H9 (cell line): ENCODE measurements around the gene CLDN20. TPM values are rescaled to one million over a fixed set of nuclear protein-coding genes. Genes with fewer than 3 reads are reported as not detected.

Source experiments
- DNase-seq: peaks from one replicate; pipeline ENCODE4 v3.0.0-alpha.2; 2017
- H2AFZ ChIP-seq: one replicate; pipeline ENCODE4 v1.6.1; 2013; ENCODE audit warnings: mild to moderate bottlenecking, low read length, control low read depth, moderate library complexity
- H2AK5ac ChIP-seq: 2 replicates; pipeline ENCODE4 v1.6.1; 2013; ENCODE audit warnings: low read length, control low read depth, mixed read lengths; ENCODE audit not compliant: insufficient read length
- H2BK120ac ChIP-seq: one replicate; pipeline ENCODE4 v1.6.1; 2013; ENCODE audit warnings: low read depth, mild to moderate bottlenecking, low read length, control low read depth, inconsistent platforms; ENCODE audit not compliant: poor library complexity, severe bottlenecking
- H2BK12ac ChIP-seq: 2 replicates; pipeline ENCODE4 v1.6.1; 2013; ENCODE audit warnings: low read length, control low read depth, mixed read lengths, low read depth; ENCODE audit not compliant: insufficient read length
- H2BK15ac ChIP-seq: 2 replicates; pipeline ENCODE4 v1.6.1; 2013; ENCODE audit warnings: low read depth, low read length, control low read depth
- H2BK20ac ChIP-seq: one replicate; pipeline ENCODE4 v1.6.1; 2013; ENCODE audit warnings: low read depth, mild to moderate bottlenecking, low read length, control low read depth, inconsistent platforms; ENCODE audit not compliant: poor library complexity, severe bottlenecking
- H2BK5ac ChIP-seq: 2 replicates; pipeline ENCODE4 v1.6.1; 2013; ENCODE audit warnings: low read length, control low read depth, mixed read lengths; ENCODE audit not compliant: insufficient read length
- H3K14ac ChIP-seq: 2 replicates; pipeline ENCODE4 v1.6.1; 2013; ENCODE audit warnings: low read length, control low read depth; ENCODE audit not compliant: insufficient read depth
- H3K18ac ChIP-seq: 2 replicates; pipeline ENCODE4 v1.6.1; 2013; ENCODE audit warnings: low read depth, mild to moderate bottlenecking, mixed read lengths, low read length, control low read depth; ENCODE audit not compliant: insufficient read length
- H3K23ac ChIP-seq: 2 replicates; pipeline ENCODE4 v1.6.1; 2013; ENCODE audit warnings: low read length, control low read depth, mixed read lengths, low read depth; ENCODE audit not compliant: insufficient read length
- H3K23me2 ChIP-seq: 2 replicates; pipeline ENCODE4 v1.6.1; 2013; ENCODE audit warnings: low read depth, mild to moderate bottlenecking, mixed read lengths, low read length, control low read depth; ENCODE audit not compliant: insufficient read length, poor library complexity, severe bottlenecking
- H3K27ac ChIP-seq: 2 replicates; pipeline ENCODE4 v1.5.1; 2013; ENCODE audit warnings: low read length, control low read depth, mixed read lengths, low read depth; ENCODE audit not compliant: insufficient read length
- H3K27me3 ChIP-seq: 2 replicates; pipeline ENCODE4 v1.6.1; 2013; ENCODE audit warnings: low read length, control low read depth, inconsistent platforms; ENCODE audit not compliant: insufficient read depth
- H3K4ac ChIP-seq: 2 replicates; pipeline ENCODE4 v1.6.1; 2013; ENCODE audit warnings: low read depth, mild to moderate bottlenecking, control low read depth, inconsistent platforms, low read length, moderate library complexity
- H3K4me1 ChIP-seq: 2 replicates; pipeline ENCODE4 v1.6.1; 2013; ENCODE audit warnings: low read length, control low read depth, inconsistent platforms; ENCODE audit not compliant: insufficient read depth
- H3K4me2 ChIP-seq: 2 replicates; pipeline ENCODE4 v1.6.1; 2013; ENCODE audit warnings: low read length, control low read depth, mixed read lengths; ENCODE audit not compliant: insufficient read length, insufficient read depth
- H3K56ac ChIP-seq: 2 replicates; pipeline ENCODE4 v1.6.1; 2013; ENCODE audit warnings: low read depth, mild to moderate bottlenecking, mixed read lengths, low read length, control low read depth; ENCODE audit not compliant: insufficient read length
- H3K79me1 ChIP-seq: 2 replicates; pipeline ENCODE4 v1.6.1; 2013; ENCODE audit warnings: low read depth, mild to moderate bottlenecking, moderate library complexity, low read length, control low read depth, inconsistent platforms; ENCODE audit not compliant: insufficient read depth, poor library complexity, severe bottlenecking
- H3K79me2 ChIP-seq: 2 replicates; pipeline ENCODE4 v1.6.1; 2013; ENCODE audit warnings: low read length, control low read depth, inconsistent platforms; ENCODE audit not compliant: insufficient read depth
- H3K9ac ChIP-seq: 2 replicates; pipeline ENCODE4 v1.6.1; 2013; ENCODE audit warnings: low read length, control low read depth, mixed read lengths; ENCODE audit not compliant: insufficient read length; ENCODE audit errors: extremely low read depth
- H3K9me3 ChIP-seq: one replicate; pipeline ENCODE4 v1.6.1; 2013; ENCODE audit warnings: low read depth, low read length, inconsistent platforms; ENCODE audit not compliant: control insufficient read depth
- H3T11ph ChIP-seq: one replicate; pipeline ENCODE4 v1.6.1; 2013; ENCODE audit warnings: mild to moderate bottlenecking, low read length, control low read depth, inconsistent platforms
- H4K20me1 ChIP-seq: one replicate; pipeline ENCODE4 v1.6.1; 2013; ENCODE audit not compliant: control insufficient read depth, insufficient read length, insufficient read depth
- H4K5ac ChIP-seq: 2 replicates; pipeline ENCODE4 v1.6.1; 2013; ENCODE audit warnings: low read depth, mild to moderate bottlenecking, mixed read lengths, low read length, control low read depth; ENCODE audit not compliant: insufficient read length
- H4K8ac ChIP-seq: replicated peaks from 2 replicates; pipeline ENCODE4 v1.6.1; 2013; ENCODE audit warnings: low read length, control low read depth, mixed read lengths, low read depth; ENCODE audit not compliant: insufficient read length
- H4K91ac ChIP-seq: 2 replicates; pipeline ENCODE4 v1.6.1; 2013; ENCODE audit warnings: low read depth, mild to moderate bottlenecking, moderate library complexity, mixed read lengths, low read length, control low read depth; ENCODE audit not compliant: insufficient read length
- H3K27ac Mint-ChIP-seq, 3 experiments: 2 replicates in 2 of 3; 3 replicates in 1 of 3; pipeline ENCODE4 v1.8.0; 2020 to 2021; ENCODE audit warnings: mixed read lengths in 3 of 3, mild to moderate bottlenecking in 1 of 3, moderate library complexity in 1 of 3
- H3K27me3 Mint-ChIP-seq: 2 replicates; pipeline ENCODE4 v1.8.0; 2021; ENCODE audit warnings: low read depth, mild to moderate bottlenecking, moderate library complexity, mixed read lengths
- H3K36me3 Mint-ChIP-seq, 3 experiments: 2 replicates in 2 of 3; 3 replicates in 1 of 3; pipeline ENCODE4 v1.8.0; 2020 to 2021; ENCODE audit warnings: low read depth in 3 of 3, mixed read lengths in 3 of 3; ENCODE audit not compliant: insufficient read depth in 1 of 3
- H3K4me1 Mint-ChIP-seq, 2 experiments: 2 replicates each; pipeline ENCODE4 v1.8.0; 2020; ENCODE audit warnings: mixed read lengths in 2 of 2
- H3K4me3 Mint-ChIP-seq, 2 experiments: 2 replicates in 1 of 2; 3 replicates in 1 of 2; pipeline ENCODE4 v1.8.0; 2020 to 2021; ENCODE audit warnings: mild to moderate bottlenecking in 2 of 2, mixed read lengths in 2 of 2, moderate library complexity in 1 of 2
- H3K9me3 Mint-ChIP-seq, 2 experiments: 2 replicates in 1 of 2; 3 replicates in 1 of 2; pipeline ENCODE4 v1.8.0; 2020; ENCODE audit warnings: mild to moderate bottlenecking in 2 of 2, mixed read lengths in 2 of 2, moderate library complexity in 1 of 2
- CTCF ChIP-seq: fragments of 200-600 bp; sonication (generic); conservative IDR thresholded peaks from 3 replicates; pipeline ENCODE4 v1.8.0; 2021; ENCODE audit warnings: antibody characterized with exemption, mild to moderate bottlenecking
- WGBS: extraction: QIAGEN DNeasy Blood & Tissue Kit; methylation state at CpG from one replicate; pipeline ENCODE4 v1.1.7; 2013; ENCODE audit warnings: missing lambda C conversion rate, low lambda C conversion rate, mixed read lengths; ENCODE audit not compliant: insufficient read length; ENCODE audit errors: extremely low coverage; 5-methylcytosine and 5-hydroxymethylcytosine counted together
- total RNA-seq: library from RNA; stranded (reverse); gene quantifications from 2 replicates; pipeline ENCODE4 v1.2.1, GENCODE V29; 2021

Gene CLDN20
- total RNA-seq, 1 experiment from 2014 or later: not detected

- no peak for DNase-seq
- Histone ChIP-seq H2BK5ac (no peak overlapping the region), H4K20me1 (no peaks in the 10 kb centered on the region), H2AK5ac (no peak overlapping the region), H2BK12ac (no peak overlapping the region), H3K56ac (no peak overlapping the region), H3K27me3 (no peaks in the 10 kb centered on the region), H3K79me2 (no peaks in the 10 kb centered on the region), H4K8ac (no peak overlapping the region), H4K5ac (no peak overlapping the region), H3K9me3 (no peaks in the 10 kb centered on the region), H3K9ac (no peak overlapping the region), H3K4ac (no peak overlapping the region), H2BK15ac (no peak overlapping the region), H2BK120ac (no peak overlapping the region), H3K4me1 (no peaks in the 10 kb centered on the region), H2AFZ (no peak overlapping the region), H4K91ac (no peak overlapping the region), H3K27ac (no peak overlapping the region), H3K18ac (no peak overlapping the region), H2BK20ac (no peak overlapping the region), H3K23me2 (peaks cover 3% of the 10 kb centered on the region), H3K4me2 (no peak overlapping the region), H3T11ph (no peak overlapping the region), H3K79me1 (no peaks in the 10 kb centered on the region), H3K14ac (no peak overlapping the region), H3K23ac (no peak overlapping the region)
- Mint-ChIP-seq H3K4me1 (peaks cover 0 to 2% of the 10 kb centered on the region in 2 experiments; a peak in 2 of 4 replicates), H3K36me3 (peaks cover 36 to 69% (median 65%) of the 10 kb centered on the region in 3 experiments), H3K27me3 (no peaks in the 10 kb centered on the region), H3K27ac (peak overlapping the region in 1 of 3 experiments; percentile 37; a peak in 1 of 7 replicates), H3K4me3 (no peak overlapping the region), H3K9me3 (no peaks in the 10 kb centered on the region)
- no CpG with 5 or more reads among the region's 3 CpGs for WGBS
- no peak for TF ChIP-seq CTCF
These were observed 27.5 kb downstream of the CLDN20 start for GRCh38 chr6:155291291-155291690.
